Measurements from ENCODE around the gene AQP9.

DNA sequence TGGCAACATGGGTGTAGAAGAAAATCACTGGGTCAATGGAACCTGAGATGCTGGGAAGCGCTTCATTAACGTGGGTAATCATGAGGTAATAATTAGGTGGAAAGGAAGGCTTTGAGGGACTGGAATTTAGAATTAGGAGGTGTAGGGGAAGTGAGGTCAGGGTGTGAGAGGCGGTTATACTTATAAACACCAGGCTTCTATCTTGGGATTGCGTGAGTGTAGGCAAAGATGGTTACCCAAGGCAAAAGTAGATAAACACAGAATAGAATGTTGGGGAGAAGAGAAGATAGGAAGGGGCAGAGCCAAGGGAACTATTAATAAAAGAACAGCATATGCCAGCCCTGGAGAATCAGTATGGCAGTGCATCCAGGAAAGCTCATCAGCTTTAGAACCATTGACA lies 3.3 kb upstream of the AQP9 start:
- TF ChIP-seq, protein P1, sequence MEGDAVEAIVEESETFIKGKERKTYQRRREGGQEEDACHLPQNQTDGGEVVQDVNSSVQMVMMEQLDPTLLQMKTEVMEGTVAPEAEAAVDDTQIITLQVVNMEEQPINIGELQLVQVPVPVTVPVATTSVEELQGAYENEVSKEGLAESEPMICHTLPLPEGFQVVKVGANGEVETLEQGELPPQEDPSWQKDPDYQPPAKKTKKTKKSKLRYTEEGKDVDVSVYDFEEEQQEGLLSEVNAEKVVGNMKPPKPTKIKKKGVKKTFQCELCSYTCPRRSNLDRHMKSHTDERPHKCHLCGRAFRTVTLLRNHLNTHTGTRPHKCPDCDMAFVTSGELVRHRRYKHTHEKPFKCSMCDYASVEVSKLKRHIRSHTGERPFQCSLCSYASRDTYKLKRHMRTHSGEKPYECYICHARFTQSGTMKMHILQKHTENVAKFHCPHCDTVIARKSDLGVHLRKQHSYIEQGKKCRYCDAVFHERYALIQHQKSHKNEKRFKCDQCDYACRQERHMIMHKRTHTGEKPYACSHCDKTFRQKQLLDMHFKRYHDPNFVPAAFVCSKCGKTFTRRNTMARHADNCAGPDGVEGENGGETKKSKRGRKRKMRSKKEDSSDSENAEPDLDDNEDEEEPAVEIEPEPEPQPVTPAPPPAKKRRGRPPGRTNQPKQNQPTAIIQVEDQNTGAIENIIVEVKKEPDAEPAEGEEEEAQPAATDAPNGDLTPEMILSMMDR (IDR thresholded peaks at IDR 0.05), result no peak
- TF ChIP-seq POLR2A (IDR thresholded peaks at IDR 0.05), result no peak

Measured in sigmoid colon (tissue), 3 donors.